Pancreas (tissue), 10 donors: Measurements from ENCODE around the gene BRINP2. TPM values are rescaled to one million over a fixed set of nuclear protein-coding genes. Genes with fewer than 3 reads are reported as not detected.

Experiments
- ATAC-seq, 4 donors: fragments of 200-7000 bp; cut with Tn5 transposase; one replicate each; pipeline versions ENCODE4 v1.8.0 to v1.9.1; 2020; ENCODE audit warnings: mild to moderate bottlenecking in 4 of 4, moderate library complexity in 4 of 4
- DNase-seq, 6 donors: peaks; one replicate each; pipeline ENCODE4 v3.0.0-alpha.2; 2020
- FAIRE-seq: peaks from 2 replicates; lab custom pipeline; 2012; peaks lifted over from hg19 to GRCh38; lab: Jason Lieb, UNC
- H3K27ac ChIP-seq, 4 donors: fragments of 200-600 bp; sonication (generic); 1 replicate in 3 of 4; 2 replicates in 1 of 4; pipeline versions ENCODE4 v1.5.0 to v1.8.0; 2020
- H3K27me3 ChIP-seq, 4 donors: fragments of 200-600 bp; one replicate each; pipeline ENCODE4 v1.8.0; 2021
- H3K36me3 ChIP-seq, 3 donors: fragments of 200-600 bp; sonication (generic) in 1 of 3; one replicate each; pipeline versions ENCODE4 v1.5.0 to v1.8.0; 2020 to 2021
- H3K4me1 ChIP-seq, 3 donors: fragments of 200-600 bp; one replicate each; pipeline ENCODE4 v1.8.0; 2021
- H3K4me3 ChIP-seq, 4 donors: fragments of 200-600 bp; sonication (generic) in 2 of 4; one replicate each; pipeline versions ENCODE4 v1.5.0 to v1.8.0; 2020 to 2021
- H3K9me3 ChIP-seq, 4 donors: fragments of 200-600 bp; one replicate each; pipeline ENCODE4 v1.8.0; 2021
- WGBS, 2 donors: extraction: QIAGEN DNeasy Blood & Tissue Kit; methylation state at CpG; one replicate each; pipeline ENCODE4 v1.1.7; 2013; 5-methylcytosine and 5-hydroxymethylcytosine counted together
- intact Hi-C, 3 donors: fragments of 100-400 bp; cut with DNase I; formaldehyde crosslinking; loops; one replicate each; pipeline versions ENCODE4 v1.11.1 to v1.14.2; 2022
- polyA plus RNA-seq, 2 donors: library from polyadenylated mRNA; stranded (reverse); fragments of 200-250 nt; gene quantifications; one replicate each; pipeline ENCODE4 v1.2.3, GENCODE V29; 2013
- total RNA-seq, 6 donors: library from RNA; stranded (reverse); fragmentation: NEBNext Ultra II Directional in 4 of 6; extraction: Animal tissue kit (Norgen Biotek cat#: 25700) in 4 of 6; gene quantifications; one replicate each; pipeline versions ENCODE4 v1.2.1 to v1.2.4, GENCODE V29; 2021 to 2023
- TF ChIP-seq, protein P1 (sequence below), 4 donors: fragments of 200-600 bp; sonication (generic) in 3 of 4; IDR thresholded peaks; one replicate each; pipeline versions ENCODE4 v1.5.0 to v1.8.0; 2021; ENCODE audit warnings: antibody characterized with exemption in 4 of 4
- donor health status: healthy with polysubstance abuse.
- donor health status: DM: no; HTN: no; CAD: no; lungs with moderate emphysema.
- donor health status: DM: no; HTN: no; CAD: no.
- donor health status: control.
- donor health status: control.
- donor health status: Bipolar disorder and iron deficiency.
- donor health status: DM: yes; HTN: yes; CAD: no.
- donor health status: DM: no; HTN: no; CAD: no.
- donor health status: DM: no; HTN: no; CAD: no.
- donor health status: DM: yes; HTN: yes; CAD: no.

BRINP2 gene
- total and polyA plus RNA-seq, 8 donors = 0.04 to 0.23 (median 0.19) TPM; not detected in 5

DNA sequence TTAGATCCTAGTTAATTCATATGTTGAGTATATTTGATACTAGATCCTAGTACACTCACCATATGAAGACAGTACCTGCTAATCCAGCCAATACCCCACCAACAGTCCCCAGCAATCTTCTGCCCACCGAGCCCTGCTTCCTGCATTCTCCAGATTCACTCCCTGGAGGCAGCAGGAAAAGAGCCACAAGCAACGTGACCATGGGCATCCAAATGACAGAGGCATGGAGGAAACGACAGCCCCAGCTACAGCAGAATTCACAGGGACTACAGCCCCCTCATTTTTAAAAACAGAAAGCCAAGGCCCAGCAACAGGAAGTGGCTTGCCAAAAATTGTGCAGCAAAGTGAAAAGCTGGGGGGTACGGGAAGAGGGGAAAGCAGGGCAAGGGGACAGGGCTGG lies 35.5 kb upstream of the BRINP2 start:
- Histone ChIP-seq H3K4me3 (no peak overlapping the region), H3K27me3 (no peaks in the 10 kb centered on the region), H3K4me1 (no peaks in the 10 kb centered on the region), H3K27ac (no peak overlapping the region), H3K36me3 (no peaks in the 10 kb centered on the region), H3K9me3 (no peaks in the 10 kb centered on the region)
- 56 to 67% methylated on average over 4 of the region's 4 CpGs for WGBS, 2 donors
- intact Hi-C loops = no loop called here
- FAIRE-seq (no peak), DNase-seq (no peak), ATAC-seq (no peak)
- TF ChIP-seq, protein P1, sequence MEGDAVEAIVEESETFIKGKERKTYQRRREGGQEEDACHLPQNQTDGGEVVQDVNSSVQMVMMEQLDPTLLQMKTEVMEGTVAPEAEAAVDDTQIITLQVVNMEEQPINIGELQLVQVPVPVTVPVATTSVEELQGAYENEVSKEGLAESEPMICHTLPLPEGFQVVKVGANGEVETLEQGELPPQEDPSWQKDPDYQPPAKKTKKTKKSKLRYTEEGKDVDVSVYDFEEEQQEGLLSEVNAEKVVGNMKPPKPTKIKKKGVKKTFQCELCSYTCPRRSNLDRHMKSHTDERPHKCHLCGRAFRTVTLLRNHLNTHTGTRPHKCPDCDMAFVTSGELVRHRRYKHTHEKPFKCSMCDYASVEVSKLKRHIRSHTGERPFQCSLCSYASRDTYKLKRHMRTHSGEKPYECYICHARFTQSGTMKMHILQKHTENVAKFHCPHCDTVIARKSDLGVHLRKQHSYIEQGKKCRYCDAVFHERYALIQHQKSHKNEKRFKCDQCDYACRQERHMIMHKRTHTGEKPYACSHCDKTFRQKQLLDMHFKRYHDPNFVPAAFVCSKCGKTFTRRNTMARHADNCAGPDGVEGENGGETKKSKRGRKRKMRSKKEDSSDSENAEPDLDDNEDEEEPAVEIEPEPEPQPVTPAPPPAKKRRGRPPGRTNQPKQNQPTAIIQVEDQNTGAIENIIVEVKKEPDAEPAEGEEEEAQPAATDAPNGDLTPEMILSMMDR (IDR thresholded peaks at IDR 0.05) = no peak

DNA sequence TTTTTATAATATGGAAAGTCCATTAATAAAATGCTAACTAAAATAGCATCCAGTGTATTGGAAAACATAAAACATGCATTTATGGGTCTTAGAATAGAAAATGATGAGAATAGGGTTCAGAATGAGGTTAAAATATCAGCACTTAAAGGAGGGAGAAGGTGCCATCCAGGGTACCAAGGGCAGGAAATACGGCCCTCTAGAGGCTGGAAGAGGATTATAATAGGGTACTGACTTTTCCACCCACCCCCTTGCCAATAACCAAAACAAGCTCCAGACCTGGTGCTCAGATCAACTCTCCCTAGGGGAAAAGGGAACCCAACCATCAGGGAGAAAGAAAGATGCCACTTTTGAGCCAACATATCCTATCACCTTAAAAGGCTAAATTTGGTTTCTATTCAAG lies 32.9 kb upstream of the BRINP2 start:
- H3K4me1 ChIP-seq = no peaks in the 10 kb centered on the region
- TF ChIP-seq, protein P1 (IDR thresholded peaks at IDR 0.05) = no peak
- H3K27me3 ChIP-seq = peaks cover 0 to 5% (median 0%) of the 10 kb centered on the region in 4 donors
- no peaks in the 10 kb centered on the region for H3K9me3 ChIP-seq
- intact Hi-C loops = no loop called here
- WGBS, 2 donors = 44 to 46% methylated on average over 1 of the region's 1 CpG
- no peaks in the 10 kb centered on the region for H3K36me3 ChIP-seq
- H3K27ac ChIP-seq = no peak overlapping the region
- ATAC-seq = no peak
- H3K4me3 ChIP-seq = no peak overlapping the region
- FAIRE-seq = no peak
- no peak for DNase-seq

DNA sequence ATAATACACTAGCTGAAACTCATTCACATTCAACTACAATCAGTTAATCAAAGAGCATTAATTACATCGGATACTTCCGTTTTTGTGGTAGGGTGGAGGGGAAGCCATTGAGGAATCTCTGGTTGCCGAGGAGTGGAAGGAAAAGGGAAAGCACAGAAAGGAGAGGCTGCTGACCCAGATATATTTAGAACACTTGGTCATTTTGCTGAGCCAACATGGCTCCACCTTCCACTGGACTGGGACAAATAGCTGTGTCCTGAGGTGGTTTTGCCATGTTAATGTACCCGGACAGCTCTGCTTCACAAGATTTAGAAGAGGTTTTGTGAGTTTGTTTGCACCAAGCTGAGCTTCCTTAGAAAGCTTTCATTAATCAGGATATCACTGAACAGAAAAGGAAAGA lies 32.4 kb upstream of the BRINP2 start:
- ATAC-seq = no peak
- intact Hi-C loops = no loop called here
- Histone ChIP-seq H3K27ac (no peak overlapping the region), H3K4me1 (no peaks in the 10 kb centered on the region), H3K27me3 (peaks cover 0 to 5% (median 0%) of the 10 kb centered on the region in 4 donors), H3K36me3 (no peaks in the 10 kb centered on the region), H3K4me3 (no peak overlapping the region), H3K9me3 (no peaks in the 10 kb centered on the region)
- no peak for FAIRE-seq
- no peak for DNase-seq
- WGBS, 2 donors = 82 to 89% methylated on average over 4 of the region's 4 CpGs
- TF ChIP-seq, protein P1 (IDR thresholded peaks at IDR 0.05) = no peak

DNA sequence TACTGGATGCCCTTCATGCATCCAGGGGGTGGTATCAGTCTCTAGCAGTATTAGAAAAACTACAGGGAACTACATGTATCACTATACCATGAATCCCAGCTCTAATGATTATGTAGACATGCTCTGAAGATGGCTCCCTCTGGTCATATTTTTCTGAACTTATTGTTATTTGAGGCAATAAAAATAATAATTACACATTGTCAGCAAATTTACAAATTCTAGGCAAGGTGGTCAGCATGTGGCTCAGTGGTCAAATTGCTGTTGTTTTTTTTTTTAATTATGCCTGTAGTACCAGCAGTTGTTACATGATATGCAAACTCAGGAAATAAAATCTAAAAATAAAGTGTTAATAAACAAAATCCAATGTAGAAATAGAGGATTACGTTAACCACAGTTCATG lies 28.7 kb upstream of the BRINP2 start:
- no peak overlapping the region for H3K4me3 ChIP-seq
- H3K27me3 ChIP-seq = peaks cover 0 to 5% (median 0%) of the 10 kb centered on the region in 4 donors
- intact Hi-C loops = no loop called here
- 59 to 74% methylated on average over 1 of the region's 1 CpG for WGBS, 2 donors
- ATAC-seq (no peak), FAIRE-seq (no peak), DNase-seq (no peak)
- no peaks in the 10 kb centered on the region for H3K4me1 ChIP-seq
- H3K9me3 ChIP-seq = no peaks in the 10 kb centered on the region
- TF ChIP-seq, protein P1 (IDR thresholded peaks at IDR 0.05) = no peak
- H3K27ac ChIP-seq = no peak overlapping the region
- no peaks in the 10 kb centered on the region for H3K36me3 ChIP-seq

DNA sequence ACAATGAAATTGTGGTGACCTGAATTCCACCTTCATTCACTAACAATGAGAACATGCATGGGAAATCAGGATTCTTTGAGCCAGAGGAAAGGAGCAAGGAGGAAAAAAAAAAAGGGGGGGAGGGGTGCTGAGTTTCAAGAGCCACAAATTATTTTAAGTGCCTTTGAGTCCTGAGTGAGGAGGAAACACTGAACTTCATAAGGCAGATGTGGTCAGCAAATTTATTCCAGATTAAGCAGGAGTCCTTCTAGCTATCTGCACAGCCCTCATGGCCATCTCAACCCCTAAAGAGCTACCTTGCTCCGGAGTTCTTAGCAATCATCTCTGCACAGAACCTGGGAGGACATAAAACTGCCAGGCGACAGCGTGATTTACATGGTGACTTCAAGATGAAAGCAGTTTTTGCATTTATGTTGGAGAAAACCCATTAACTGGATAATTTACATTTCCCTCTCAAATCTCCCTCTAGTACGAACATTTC lies 27.9 kb upstream of the BRINP2 start:
- H3K4me3 ChIP-seq = no peak overlapping the region
- DNase-seq (no peak), ATAC-seq (no peak), FAIRE-seq (no peak)
- H3K36me3 ChIP-seq = no peaks in the 10 kb centered on the region
- no peak overlapping the region for H3K27ac ChIP-seq
- no peaks in the 10 kb centered on the region for H3K9me3 ChIP-seq
- TF ChIP-seq, protein P1 (IDR thresholded peaks at IDR 0.05) = no peak
- H3K4me1 ChIP-seq = no peaks in the 10 kb centered on the region
- intact Hi-C loops = no loop called here
- 71 to 84% methylated on average over 4 of the region's 4 CpGs for WGBS, 2 donors
- H3K27me3 ChIP-seq = peaks cover 0 to 5% (median 0%) of the 10 kb centered on the region in 4 donors
